Endodermal cell (in vitro differentiated cells): ENCODE data around the gene FAM167B. TPM values are rescaled to one million over a fixed set of nuclear protein-coding genes. Genes with fewer than 3 reads are reported as not detected.
A peak's percentile ranks its signal among the peaks of the same experiment; 100 is the strongest.

Experiments
- DNase-seq: peaks from one replicate; pipeline ENCODE4 v3.0.0-alpha.2; 2017
- H3K27ac ChIP-seq: 2 replicates; pipeline ENCODE4 v1.5.1; 2013; ENCODE audit warnings: mild to moderate bottlenecking, low read depth, low read length, moderate library complexity
- H3K27me3 ChIP-seq: 2 replicates; pipeline ENCODE4 v1.6.1; 2013; ENCODE audit warnings: mild to moderate bottlenecking, low read length, moderate library complexity; ENCODE audit not compliant: insufficient read depth, control insufficient read depth, poor library complexity, severe bottlenecking
- H3K36me3 ChIP-seq: 2 replicates; pipeline ENCODE4 v1.7.0; 2013; ENCODE audit warnings: mild to moderate bottlenecking, low read length, moderate library complexity; ENCODE audit not compliant: control insufficient read depth, insufficient read depth
- H3K4me1 ChIP-seq: one replicate; pipeline ENCODE4 v1.7.0; 2013; ENCODE audit warnings: low read length; ENCODE audit not compliant: control insufficient read depth, insufficient read depth
- H3K4me3 ChIP-seq: 2 replicates; pipeline ENCODE4 v1.5.1; 2013; ENCODE audit warnings: mild to moderate bottlenecking, low read length, moderate library complexity
- H3K9ac ChIP-seq: 2 replicates; pipeline ENCODE4 v1.6.1; 2013; ENCODE audit warnings: mild to moderate bottlenecking, low read length, moderate library complexity; ENCODE audit not compliant: poor library complexity, severe bottlenecking; ENCODE audit errors: extremely low read depth
- H3K9me3 ChIP-seq: 2 replicates; pipeline ENCODE4 v1.6.1; 2013; ENCODE audit warnings: mild to moderate bottlenecking, low read length, moderate library complexity; ENCODE audit not compliant: control insufficient read depth
- H3K27ac Mint-ChIP-seq: 2 replicates; pipeline ENCODE4 v1.8.0; 2020; ENCODE audit warnings: mixed read lengths
- H3K27me3 Mint-ChIP-seq: 2 replicates; pipeline ENCODE4 v1.8.0; 2021; ENCODE audit warnings: mild to moderate bottlenecking, mixed read lengths; ENCODE audit not compliant: insufficient read depth
- H3K36me3 Mint-ChIP-seq: 2 replicates; pipeline ENCODE4 v1.8.0; 2020; ENCODE audit warnings: low read depth, mixed read lengths
- H3K4me1 Mint-ChIP-seq: 2 replicates; pipeline ENCODE4 v1.8.0; 2020; ENCODE audit warnings: mixed read lengths
- H3K4me3 Mint-ChIP-seq: 2 replicates; pipeline ENCODE4 v1.8.0; 2020; ENCODE audit warnings: mild to moderate bottlenecking, moderate library complexity, mixed read lengths
- H3K9me3 Mint-ChIP-seq: 2 replicates; pipeline ENCODE4 v1.8.0; 2020; ENCODE audit warnings: mild to moderate bottlenecking, mixed read lengths
- WGBS, 2 experiments: methylation state at CpG; one replicate each; pipeline versions ENCODE4 v1.1.5 to v1.1.7; 2013; ENCODE audit warnings: missing lambda C conversion rate in 2 of 2, mixed read lengths in 1 of 2; ENCODE audit not compliant: insufficient coverage in 1 of 2, insufficient read length in 1 of 2; 5-methylcytosine and 5-hydroxymethylcytosine counted together
- total RNA-seq, 2 donors: library from RNA; stranded (reverse); fragmentation: NEBNext Ultra II Directional in 1 of 2; extraction: Animal tissue kit (Norgen Biotek cat#: 25700) in 1 of 2; gene quantifications; 2 replicates in 1 of 2; 3 replicates in 1 of 2; pipeline ENCODE4 v1.2.1, GENCODE V29; 2021
- TF ChIP-seq, protein P1 (sequence below): fragments of 200-600 bp; sonication (generic); conservative IDR thresholded peaks from 2 replicates; pipeline ENCODE4 v1.5.0; 2021; ENCODE audit warnings: antibody characterized with exemption, mild to moderate bottlenecking

The FAM167B gene
- total RNA-seq, 2 donors from 2014 or later = 1.1 to 2.9 TPM

DNA sequence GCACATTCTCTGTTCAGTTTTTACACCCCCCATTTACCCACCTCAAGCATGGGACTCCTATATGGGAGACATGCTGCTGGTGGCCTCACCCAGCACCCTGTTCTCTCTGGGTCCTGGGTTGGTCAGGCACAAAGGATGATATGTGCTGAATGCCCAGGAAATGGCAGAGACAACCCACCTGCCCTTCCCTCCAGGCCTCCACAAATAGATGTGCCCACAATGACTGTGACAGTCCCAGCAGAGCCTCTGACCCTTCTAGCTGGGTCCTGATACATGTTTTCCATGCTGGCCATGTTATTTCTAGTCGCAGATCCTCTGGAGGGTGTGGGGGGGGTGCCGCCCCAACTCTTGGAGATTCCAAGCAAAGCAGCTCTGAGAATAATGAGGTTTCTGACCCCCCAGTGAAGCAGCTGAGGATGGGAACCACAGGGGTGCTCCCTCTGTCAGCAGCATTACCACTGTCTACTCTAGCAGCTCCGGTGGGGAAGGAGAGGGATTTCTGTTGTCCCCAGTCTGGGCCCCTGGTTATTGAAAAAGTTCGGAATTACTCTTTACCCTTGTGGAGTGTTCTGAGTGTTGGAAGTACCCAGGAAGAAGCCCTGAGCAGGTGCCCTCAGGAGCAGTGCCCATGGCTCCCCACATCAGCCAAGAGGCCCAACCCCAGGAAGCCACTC lies 47.8 kb upstream of the FAM167B start:
- Histone ChIP-seq H3K27ac (no peak overlapping the region), H3K9ac (no peak overlapping the region), H3K4me3 (no peak overlapping the region), H3K4me1 (no peaks in the 10 kb centered on the region), H3K36me3 (peaks cover 43% of the 10 kb centered on the region), H3K27me3 (no peaks in the 10 kb centered on the region), H3K9me3 (no peaks in the 10 kb centered on the region)
- WGBS, 2 experiments = 81 to 83% methylated on average over 3 to 4 of the region's 4 CpGs
- DNase-seq = no peak
- Mint-ChIP-seq H3K36me3 (peaks cover 33% of the 10 kb centered on the region), H3K27ac (peak overlapping the region; percentile 26), H3K4me3 (no peak overlapping the region), H3K9me3 (no peaks in the 10 kb centered on the region), H3K4me1 (peaks cover 17% of the 10 kb centered on the region), H3K27me3 (peaks cover 3% of the 10 kb centered on the region)
- TF ChIP-seq, protein P1, sequence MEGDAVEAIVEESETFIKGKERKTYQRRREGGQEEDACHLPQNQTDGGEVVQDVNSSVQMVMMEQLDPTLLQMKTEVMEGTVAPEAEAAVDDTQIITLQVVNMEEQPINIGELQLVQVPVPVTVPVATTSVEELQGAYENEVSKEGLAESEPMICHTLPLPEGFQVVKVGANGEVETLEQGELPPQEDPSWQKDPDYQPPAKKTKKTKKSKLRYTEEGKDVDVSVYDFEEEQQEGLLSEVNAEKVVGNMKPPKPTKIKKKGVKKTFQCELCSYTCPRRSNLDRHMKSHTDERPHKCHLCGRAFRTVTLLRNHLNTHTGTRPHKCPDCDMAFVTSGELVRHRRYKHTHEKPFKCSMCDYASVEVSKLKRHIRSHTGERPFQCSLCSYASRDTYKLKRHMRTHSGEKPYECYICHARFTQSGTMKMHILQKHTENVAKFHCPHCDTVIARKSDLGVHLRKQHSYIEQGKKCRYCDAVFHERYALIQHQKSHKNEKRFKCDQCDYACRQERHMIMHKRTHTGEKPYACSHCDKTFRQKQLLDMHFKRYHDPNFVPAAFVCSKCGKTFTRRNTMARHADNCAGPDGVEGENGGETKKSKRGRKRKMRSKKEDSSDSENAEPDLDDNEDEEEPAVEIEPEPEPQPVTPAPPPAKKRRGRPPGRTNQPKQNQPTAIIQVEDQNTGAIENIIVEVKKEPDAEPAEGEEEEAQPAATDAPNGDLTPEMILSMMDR = no peak

DNA sequence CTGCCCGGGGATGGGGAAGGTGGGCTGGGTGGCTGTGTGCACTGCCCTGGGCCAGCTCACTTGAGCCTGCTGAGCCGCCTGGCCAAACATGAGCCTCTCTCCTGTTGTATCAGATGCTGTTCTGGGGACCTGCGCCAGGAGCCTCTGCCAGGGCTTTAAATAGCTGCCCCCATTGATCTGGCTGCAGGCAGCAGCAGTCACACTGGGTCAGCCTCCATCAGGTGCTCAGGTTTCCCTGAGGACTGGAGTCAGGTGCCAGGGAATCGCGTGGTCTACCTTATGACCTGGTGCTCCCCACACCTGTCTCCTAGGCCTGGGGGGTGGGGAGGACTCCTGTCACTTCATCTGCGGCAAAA lies 47.3 kb upstream of the FAM167B start:
- Histone ChIP-seq H3K4me3 (peak overlapping the region; percentile 90), H3K9ac (peak overlapping the region; percentile 72), H3K27me3 (no peaks in the 10 kb centered on the region), H3K4me1 (no peaks in the 10 kb centered on the region), H3K36me3 (peaks cover 38% of the 10 kb centered on the region), H3K9me3 (no peaks in the 10 kb centered on the region), H3K27ac (peak overlapping the region; percentile 86)
- Mint-ChIP-seq H3K36me3 (peaks cover 28% of the 10 kb centered on the region), H3K4me1 (peaks cover 17% of the 10 kb centered on the region), H3K4me3 (peak overlapping the region; percentile 59), H3K27me3 (peaks cover 7% of the 10 kb centered on the region), H3K9me3 (no peaks in the 10 kb centered on the region), H3K27ac (no peak overlapping the region)
- DNase-seq = no peak
- 57% methylated on average over 5 of the region's 6 CpGs; no CpG with 5 or more reads in 1 of the 2 experiments for WGBS, 2 experiments
- TF ChIP-seq, protein P1 = no peak

DNA sequence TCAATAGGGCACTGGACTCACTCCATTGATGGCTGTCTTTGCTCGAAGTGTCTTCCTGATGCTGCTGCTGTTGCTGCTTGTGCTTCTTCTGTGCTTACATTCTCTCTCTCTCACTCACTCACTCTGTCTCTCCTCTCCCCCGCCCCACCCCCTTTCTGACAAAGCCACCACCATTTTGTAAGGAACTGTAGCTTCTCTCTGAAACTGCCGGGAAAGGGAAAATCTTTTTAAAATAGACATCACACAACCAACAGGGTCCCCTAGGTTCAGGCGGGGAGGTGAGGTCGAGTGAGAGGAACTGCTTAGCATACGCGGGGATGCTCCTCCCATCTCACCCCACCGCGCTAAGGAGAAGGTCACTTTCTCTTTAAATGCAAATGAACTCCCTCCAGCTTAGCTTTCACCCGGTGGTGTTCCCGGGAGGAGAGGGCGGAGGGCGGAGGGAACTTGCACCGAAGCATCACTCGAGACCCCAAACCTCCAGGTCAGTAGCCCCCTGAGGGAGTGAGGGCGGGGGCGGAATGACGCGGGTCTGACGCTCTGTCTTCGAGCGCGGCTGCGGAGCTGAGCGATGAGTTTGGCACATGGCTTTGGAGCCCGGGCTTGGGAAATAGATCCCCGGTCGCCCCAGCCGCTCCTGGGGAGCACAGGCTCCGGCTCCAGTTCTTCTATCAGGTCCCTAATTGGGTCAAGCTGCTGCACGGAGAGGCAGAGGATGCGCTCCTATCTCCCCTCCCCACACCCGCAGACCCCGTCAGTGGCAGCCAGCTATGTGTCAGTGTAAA lies 46.6 kb upstream of the FAM167B start, which contains the start of gene CCDC28B:
CCDC28B (plus strand) TSS at position 370 of the 785 bp plus-strand sequence. CDS start 1,341 bp downstream, outside the sequence.
- Histone ChIP-seq H3K9ac (peak within 1 kb of the TSS; percentile 72), H3K4me3 (peak within 1 kb of the TSS; percentile 90), H3K36me3 (peaks cover 31% of the 10 kb centered on the region), H3K27me3 (no peaks in the 10 kb centered on the region), H3K4me1 (no peaks in the 10 kb centered on the region), H3K27ac (peak within 1 kb of the TSS; percentile 86), H3K9me3 (no peaks in the 10 kb centered on the region)
- TF ChIP-seq, protein P1 = no peak
- peak; percentile 89 for DNase-seq
- peaks cover 21% of the 10 kb centered on the region for H3K36me3 Mint-ChIP-seq
- 0 to 1% methylated on average over 15 to 33 of the region's 34 CpGs for WGBS, 2 experiments
- H3K4me3 Mint-ChIP-seq = peak within 1 kb of the TSS; percentile 59
- no peaks in the 10 kb centered on the region for H3K9me3 Mint-ChIP-seq
- peak within 1 kb of the TSS; percentile 90 for H3K27ac Mint-ChIP-seq
- peaks cover 10% of the 10 kb centered on the region for H3K27me3 Mint-ChIP-seq
- peaks cover 17% of the 10 kb centered on the region for H3K4me1 Mint-ChIP-seq
